Measurements from ENCODE around the gene PRKCH.

Gene PRKCH

DNA sequence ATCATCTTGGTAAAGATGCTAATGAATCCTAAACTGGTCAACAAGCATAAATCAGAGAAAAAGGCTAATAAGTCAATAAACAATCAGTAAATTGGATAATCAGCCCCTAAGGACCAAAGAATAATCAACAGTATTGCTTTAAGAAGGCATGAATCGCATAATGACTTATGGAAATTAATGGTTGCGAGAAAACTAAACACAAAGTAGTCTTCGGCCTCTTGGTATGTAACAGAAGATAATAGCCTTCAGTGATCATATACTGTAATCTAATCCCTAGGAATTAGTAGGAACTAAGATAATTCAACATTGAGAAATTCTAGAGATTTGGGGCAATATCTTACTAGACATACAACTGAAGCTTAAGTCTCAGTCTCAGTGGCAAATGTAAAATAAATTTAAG, 122.1 kb downstream of the PRKCH start:
- Histone ChIP-seq H3K4me3 (ENCODE audit: low read length) (no peak overlapping the region), H3K4me2 (ENCODE audit: low read length) (no peak overlapping the region), H3K27ac (ENCODE audit: low read depth, low read length) (no peak overlapping the region), H2AK5ac (ENCODE audit: low read length) (no peak overlapping the region), H3K9ac (ENCODE audit: low read length) (no peak overlapping the region), H2BK120ac (ENCODE audit: low read depth, low read length) (no peak overlapping the region), H4K8ac (ENCODE audit: low read depth, low read length) (no peak overlapping the region), H3K27me3 (ENCODE audit: insufficient read depth, low read length, poor library complexity) (no peaks in the 10 kb centered on the region), H3K79me1 (ENCODE audit: low read length) (no peaks in the 10 kb centered on the region), H3K79me2 (ENCODE audit: control insufficient read depth, insufficient read depth, low read length) (no peaks in the 10 kb centered on the region), H3K4ac (ENCODE audit: low read depth, low read length) (no peak overlapping the region), H3K56ac (ENCODE audit: low read length) (no peak overlapping the region), H3K23ac (ENCODE audit: low read length) (no peak overlapping the region), H3K4me1 (ENCODE audit: control insufficient read depth, low read depth, low read length) (peaks cover 5% of the 10 kb centered on the region), H2BK15ac (replicated peaks; ENCODE audit: low read depth) (no peak overlapping the region), H3K18ac (ENCODE audit: low read length) (no peak overlapping the region), H3K36me3 (ENCODE audit: control insufficient read depth, insufficient read depth, low read length) (no peaks in the 10 kb centered on the region), H2BK5ac (ENCODE audit: low read length) (no peak overlapping the region), H4K5ac (ENCODE audit: low read length) (no peak overlapping the region)
- WGBS (ENCODE audit: extremely low coverage, insufficient coverage, low lambda C conversion rate): no CpG with 5 or more reads among the region's 3 CpGs
- DNase-seq: no peak

- H2BK15ac ChIP-seq (replicated peaks; ENCODE audit: low read depth): no peak overlapping the region
- no peak overlapping the region for H4K8ac ChIP-seq (ENCODE audit: low read depth, low read length)
- H3K23ac ChIP-seq (ENCODE audit: low read length): no peak overlapping the region
- no peak overlapping the region for H3K4ac ChIP-seq (ENCODE audit: low read depth, low read length)
- H3K4me3 ChIP-seq (ENCODE audit: low read length): no peak overlapping the region
- DNase-seq: no peak
- H4K5ac ChIP-seq (ENCODE audit: low read length): no peak overlapping the region
- no CpG with 5 or more reads among the region's 5 CpGs for WGBS (ENCODE audit: extremely low coverage, insufficient coverage, low lambda C conversion rate)
- no peak overlapping the region for H2AK5ac ChIP-seq (ENCODE audit: low read length)
- no peaks in the 10 kb centered on the region for H3K27me3 ChIP-seq (ENCODE audit: insufficient read depth, low read length, poor library complexity)
- H3K4me2 ChIP-seq (ENCODE audit: low read length): no peak overlapping the region
- H2BK5ac ChIP-seq (ENCODE audit: low read length): no peak overlapping the region
- H3K18ac ChIP-seq (ENCODE audit: low read length): no peak overlapping the region
- no peak overlapping the region for H3K56ac ChIP-seq (ENCODE audit: low read length)
- H2BK120ac ChIP-seq (ENCODE audit: low read depth, low read length): no peak overlapping the region
- H3K36me3 ChIP-seq (ENCODE audit: control insufficient read depth, insufficient read depth, low read length): no peaks in the 10 kb centered on the region
- no peaks in the 10 kb centered on the region for H3K79me2 ChIP-seq (ENCODE audit: control insufficient read depth, insufficient read depth, low read length)
- H3K9ac ChIP-seq (ENCODE audit: low read length): no peak overlapping the region
- no peaks in the 10 kb centered on the region for H3K79me1 ChIP-seq (ENCODE audit: low read length)
- no peak overlapping the region for H3K27ac ChIP-seq (ENCODE audit: low read depth, low read length)
- H3K4me1 ChIP-seq (ENCODE audit: control insufficient read depth, low read depth, low read length): peaks cover 3% of the 10 kb centered on the region
Measured at GRCh38 chr14:61444215-61444768, 122.9 kb downstream of the PRKCH start.

DNA sequence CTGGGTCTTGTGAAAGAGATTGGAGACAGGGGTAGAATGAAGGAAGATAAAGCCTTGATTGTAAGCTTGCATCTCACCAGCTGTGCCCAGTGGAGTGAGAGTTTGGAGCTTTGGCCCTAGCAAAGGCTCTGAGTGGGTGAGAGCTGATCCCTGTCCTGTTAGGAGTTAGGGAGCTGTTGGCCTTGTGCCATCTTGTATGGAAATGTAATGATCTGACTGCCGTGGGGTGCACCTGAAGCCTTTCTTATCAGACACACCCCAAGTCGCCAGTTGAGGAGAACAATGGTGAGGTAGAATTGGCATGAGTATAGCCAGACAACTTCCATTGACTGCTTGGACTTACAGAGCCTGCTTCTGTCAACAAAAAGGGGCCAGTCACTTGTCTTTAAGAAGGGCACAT, 130.1 kb downstream of the PRKCH start:
- no CpG with 5 or more reads among the region's 2 CpGs for WGBS (ENCODE audit: extremely low coverage, insufficient coverage, low lambda C conversion rate)
- Histone ChIP-seq H3K18ac (ENCODE audit: low read length) (no peak overlapping the region), H3K23ac (ENCODE audit: low read length) (no peak overlapping the region), H3K27ac (ENCODE audit: low read depth, low read length) (no peak overlapping the region), H4K5ac (ENCODE audit: low read length) (no peak overlapping the region), H2BK5ac (ENCODE audit: low read length) (no peak overlapping the region), H3K4ac (ENCODE audit: low read depth, low read length) (no peak overlapping the region), H3K4me3 (ENCODE audit: low read length) (no peak overlapping the region), H3K27me3 (ENCODE audit: insufficient read depth, low read length, poor library complexity) (no peaks in the 10 kb centered on the region), H3K4me2 (ENCODE audit: low read length) (no peak overlapping the region), H2BK15ac (replicated peaks; ENCODE audit: low read depth) (no peak overlapping the region), H3K4me1 (ENCODE audit: control insufficient read depth, low read depth, low read length) (no peaks in the 10 kb centered on the region), H3K79me2 (ENCODE audit: control insufficient read depth, insufficient read depth, low read length) (no peaks in the 10 kb centered on the region), H3K9ac (ENCODE audit: low read length) (no peak overlapping the region), H2BK120ac (ENCODE audit: low read depth, low read length) (no peak overlapping the region), H3K56ac (ENCODE audit: low read length) (no peak overlapping the region), H3K36me3 (ENCODE audit: control insufficient read depth, insufficient read depth, low read length) (no peaks in the 10 kb centered on the region), H2AK5ac (ENCODE audit: low read length) (no peak overlapping the region), H4K8ac (ENCODE audit: low read depth, low read length) (no peak overlapping the region), H3K79me1 (ENCODE audit: low read length) (no peaks in the 10 kb centered on the region)
- DNase-seq: no peak

DNA sequence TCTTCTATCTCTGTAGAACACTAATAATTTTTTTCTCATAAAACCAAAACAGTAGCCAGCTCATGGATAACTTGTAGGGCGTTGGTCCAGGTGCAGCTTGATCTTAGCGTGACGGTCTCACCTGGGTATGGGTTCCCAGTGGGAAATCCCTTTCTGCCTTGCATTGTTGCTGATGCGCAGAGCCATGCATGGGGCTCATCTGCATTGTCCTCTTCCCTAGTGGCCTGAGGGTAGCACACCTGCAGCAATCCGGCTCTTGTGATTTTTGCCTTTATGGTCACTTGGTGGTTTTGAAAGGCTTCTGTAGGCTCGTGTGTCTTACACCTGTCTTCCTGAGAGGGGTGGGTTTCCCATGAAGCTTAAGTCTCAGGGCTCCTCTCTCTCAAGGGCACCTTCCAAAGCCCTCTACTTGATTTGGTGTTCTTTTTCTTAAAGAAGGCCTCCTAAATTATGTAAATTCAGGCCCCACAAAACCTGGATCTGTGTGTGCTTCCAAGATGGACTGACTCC, 130.6 kb downstream of the PRKCH start:
- Histone ChIP-seq H2BK15ac (replicated peaks; ENCODE audit: low read depth) (no peak overlapping the region), H3K27me3 (ENCODE audit: insufficient read depth, low read length, poor library complexity) (no peaks in the 10 kb centered on the region), H4K8ac (ENCODE audit: low read depth, low read length) (no peak overlapping the region), H2BK120ac (ENCODE audit: low read depth, low read length) (no peak overlapping the region), H3K27ac (ENCODE audit: low read depth, low read length) (no peak overlapping the region), H3K23ac (ENCODE audit: low read length) (no peak overlapping the region), H3K18ac (ENCODE audit: low read length) (no peak overlapping the region), H3K4ac (ENCODE audit: low read depth, low read length) (no peak overlapping the region), H3K36me3 (ENCODE audit: control insufficient read depth, insufficient read depth, low read length) (no peaks in the 10 kb centered on the region), H3K79me1 (ENCODE audit: low read length) (no peaks in the 10 kb centered on the region), H3K56ac (ENCODE audit: low read length) (no peak overlapping the region), H2BK5ac (ENCODE audit: low read length) (no peak overlapping the region), H2AK5ac (ENCODE audit: low read length) (no peak overlapping the region), H3K79me2 (ENCODE audit: control insufficient read depth, insufficient read depth, low read length) (no peaks in the 10 kb centered on the region), H3K9ac (ENCODE audit: low read length) (no peak overlapping the region), H3K4me2 (ENCODE audit: low read length) (no peak overlapping the region), H4K5ac (ENCODE audit: low read length) (no peak overlapping the region), H3K4me1 (ENCODE audit: control insufficient read depth, low read depth, low read length) (no peaks in the 10 kb centered on the region), H3K4me3 (ENCODE audit: low read length) (no peak overlapping the region)
- no CpG with 5 or more reads among the region's 6 CpGs for WGBS (ENCODE audit: extremely low coverage, insufficient coverage, low lambda C conversion rate)
- DNase-seq: no peak

DNA sequence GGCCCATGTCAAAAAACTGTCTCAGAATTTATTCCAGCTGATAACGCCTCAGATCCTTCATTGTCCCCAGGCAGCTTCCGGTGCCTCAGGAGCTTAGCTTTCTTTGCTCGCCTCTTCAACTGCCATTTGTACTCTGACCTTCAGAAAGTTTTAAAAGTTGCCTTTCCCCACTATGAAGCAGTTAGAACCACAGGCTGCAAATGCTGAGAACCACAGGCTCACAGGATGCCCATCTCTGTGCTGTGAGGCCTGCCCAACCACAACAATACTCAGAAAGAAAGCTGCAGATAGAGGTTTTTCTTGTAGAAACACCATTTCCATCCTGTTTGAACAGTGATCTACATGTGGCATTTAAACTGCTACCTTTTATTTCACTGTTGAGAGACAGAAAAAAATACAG, 131.1 kb downstream of the PRKCH start:
- Histone ChIP-seq H2BK15ac (replicated peaks; ENCODE audit: low read depth) (no peak overlapping the region), H3K9ac (ENCODE audit: low read length) (no peak overlapping the region), H3K4me3 (ENCODE audit: low read length) (no peak overlapping the region), H3K56ac (ENCODE audit: low read length) (no peak overlapping the region), H3K79me2 (ENCODE audit: control insufficient read depth, insufficient read depth, low read length) (no peaks in the 10 kb centered on the region), H3K4me2 (ENCODE audit: low read length) (no peak overlapping the region), H3K4me1 (ENCODE audit: control insufficient read depth, low read depth, low read length) (no peaks in the 10 kb centered on the region), H3K27me3 (ENCODE audit: insufficient read depth, low read length, poor library complexity) (no peaks in the 10 kb centered on the region), H3K23ac (ENCODE audit: low read length) (no peak overlapping the region), H4K8ac (ENCODE audit: low read depth, low read length) (no peak overlapping the region), H2BK5ac (ENCODE audit: low read length) (no peak overlapping the region), H3K27ac (ENCODE audit: low read depth, low read length) (no peak overlapping the region), H3K18ac (ENCODE audit: low read length) (no peak overlapping the region), H2BK120ac (ENCODE audit: low read depth, low read length) (no peak overlapping the region), H3K4ac (ENCODE audit: low read depth, low read length) (no peak overlapping the region), H3K36me3 (ENCODE audit: control insufficient read depth, insufficient read depth, low read length) (no peaks in the 10 kb centered on the region), H2AK5ac (ENCODE audit: low read length) (no peak overlapping the region), H4K5ac (ENCODE audit: low read length) (no peak overlapping the region), H3K79me1 (ENCODE audit: low read length) (no peaks in the 10 kb centered on the region)
- WGBS (ENCODE audit: extremely low coverage, insufficient coverage, low lambda C conversion rate): no CpG with 5 or more reads among the region's 3 CpGs
- no peak for DNase-seq

DNA sequence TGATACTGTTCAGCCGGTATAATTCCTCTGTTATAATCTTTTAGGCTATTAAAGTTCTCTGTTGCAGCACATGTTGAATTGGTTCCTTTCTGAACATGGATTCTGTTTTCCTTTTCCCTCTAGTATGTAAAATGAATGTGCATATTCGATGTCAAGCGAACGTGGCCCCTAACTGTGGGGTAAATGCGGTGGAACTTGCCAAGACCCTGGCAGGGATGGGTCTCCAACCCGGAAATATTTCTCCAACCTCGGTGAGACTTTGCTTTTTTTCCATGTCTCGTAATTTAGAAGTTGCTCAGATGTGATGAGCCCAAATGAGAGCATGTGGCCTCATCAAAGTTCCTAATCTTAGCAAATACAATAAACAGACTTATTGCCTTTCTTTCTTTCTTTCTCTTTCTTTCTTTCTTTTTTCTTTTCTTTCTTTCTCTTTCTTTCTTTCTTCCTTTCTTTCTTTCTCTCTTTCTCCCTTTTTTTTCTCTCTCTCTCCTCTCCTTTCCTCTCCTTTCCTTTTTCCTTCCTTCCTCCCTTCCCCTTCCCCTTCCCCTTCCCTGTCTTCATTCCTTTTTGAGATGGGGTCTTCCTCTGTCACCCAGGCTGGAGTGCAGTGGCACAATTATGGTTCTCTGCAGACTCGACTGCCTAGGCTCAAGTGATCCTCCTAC, 131.9 kb downstream of the PRKCH start:
- no peak overlapping the region for H3K9ac ChIP-seq (ENCODE audit: low read length)
- H3K4me2 ChIP-seq (ENCODE audit: low read length): no peak overlapping the region
- no peaks in the 10 kb centered on the region for H3K79me1 ChIP-seq (ENCODE audit: low read length)
- no peak overlapping the region for H4K5ac ChIP-seq (ENCODE audit: low read length)
- H3K79me2 ChIP-seq (ENCODE audit: control insufficient read depth, insufficient read depth, low read length): no peaks in the 10 kb centered on the region
- no peaks in the 10 kb centered on the region for H3K27me3 ChIP-seq (ENCODE audit: insufficient read depth, low read length, poor library complexity)
- no CpG with 5 or more reads among the region's 9 CpGs for WGBS (ENCODE audit: extremely low coverage, insufficient coverage, low lambda C conversion rate)
- no peak for DNase-seq
- no peak overlapping the region for H3K4me3 ChIP-seq (ENCODE audit: low read length)
- no peak overlapping the region for H3K23ac ChIP-seq (ENCODE audit: low read length)
- H3K4ac ChIP-seq (ENCODE audit: low read depth, low read length): no peak overlapping the region
- no peak overlapping the region for H4K8ac ChIP-seq (ENCODE audit: low read depth, low read length)
- H3K36me3 ChIP-seq (ENCODE audit: control insufficient read depth, insufficient read depth, low read length): no peaks in the 10 kb centered on the region
- H3K4me1 ChIP-seq (ENCODE audit: control insufficient read depth, low read depth, low read length): no peaks in the 10 kb centered on the region
- no peak overlapping the region for H3K18ac ChIP-seq (ENCODE audit: low read length)
- no peak overlapping the region for H2BK120ac ChIP-seq (ENCODE audit: low read depth, low read length)
- no peak overlapping the region for H2BK5ac ChIP-seq (ENCODE audit: low read length)
- H2BK15ac ChIP-seq (replicated peaks; ENCODE audit: low read depth): no peak overlapping the region
- no peak overlapping the region for H2AK5ac ChIP-seq (ENCODE audit: low read length)
- H3K56ac ChIP-seq (ENCODE audit: low read length): no peak overlapping the region
- no peak overlapping the region for H3K27ac ChIP-seq (ENCODE audit: low read depth, low read length)
